Measurements from ENCODE around the gene CD1C.

Gene CD1C

DNA sequence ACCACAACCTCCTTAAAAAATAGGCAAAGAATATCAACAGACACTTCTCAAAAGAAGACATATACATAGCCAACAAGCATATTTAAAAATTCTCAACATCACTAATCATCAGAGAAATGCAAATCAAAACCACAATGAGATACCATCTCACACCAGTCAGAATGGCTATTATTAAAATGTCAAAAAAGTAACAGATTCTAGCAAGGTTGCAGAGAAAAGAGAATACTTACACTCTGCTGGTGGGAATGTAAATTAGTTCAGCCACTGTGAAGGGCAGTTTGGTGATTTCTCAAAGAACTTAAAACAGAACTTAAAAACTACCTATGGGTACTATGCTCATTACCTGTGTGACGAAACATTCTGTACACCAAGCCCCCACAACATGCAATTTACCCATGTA, 20.9 kb downstream of the CD1C start:
- no peaks in the 10 kb centered on the region for H3K9me2 ChIP-seq (replicated peaks; ENCODE audit: low read depth, low read length)
- no peak overlapping the region for H3K4me3 ChIP-seq (ENCODE audit: low read length, poor library complexity, severe bottlenecking)
- H3K36me3 ChIP-seq (ENCODE audit: insufficient read depth, low read length): no peaks in the 10 kb centered on the region
- H3K9ac ChIP-seq (ENCODE audit: low read depth, low read length, poor library complexity, severe bottlenecking): no peak overlapping the region
- H2AFZ ChIP-seq (ENCODE audit: low read length): no peak overlapping the region
- H3K4me2 ChIP-seq (ENCODE audit: low read depth, low read length, poor library complexity, severe bottlenecking): no peak overlapping the region
- H4K20me1 ChIP-seq (ENCODE audit: insufficient read depth, low read length, poor library complexity, severe bottlenecking): no peaks in the 10 kb centered on the region
- no peaks in the 10 kb centered on the region for H3F3A ChIP-seq (ENCODE audit: low read depth)
- H3K27me3 ChIP-seq (ENCODE audit: insufficient read depth, low read length, poor library complexity, severe bottlenecking): no peaks in the 10 kb centered on the region
- H3K79me2 ChIP-seq (ENCODE audit: insufficient read depth, low read length): no peaks in the 10 kb centered on the region
- TF ChIP-seq, protein P1, sequence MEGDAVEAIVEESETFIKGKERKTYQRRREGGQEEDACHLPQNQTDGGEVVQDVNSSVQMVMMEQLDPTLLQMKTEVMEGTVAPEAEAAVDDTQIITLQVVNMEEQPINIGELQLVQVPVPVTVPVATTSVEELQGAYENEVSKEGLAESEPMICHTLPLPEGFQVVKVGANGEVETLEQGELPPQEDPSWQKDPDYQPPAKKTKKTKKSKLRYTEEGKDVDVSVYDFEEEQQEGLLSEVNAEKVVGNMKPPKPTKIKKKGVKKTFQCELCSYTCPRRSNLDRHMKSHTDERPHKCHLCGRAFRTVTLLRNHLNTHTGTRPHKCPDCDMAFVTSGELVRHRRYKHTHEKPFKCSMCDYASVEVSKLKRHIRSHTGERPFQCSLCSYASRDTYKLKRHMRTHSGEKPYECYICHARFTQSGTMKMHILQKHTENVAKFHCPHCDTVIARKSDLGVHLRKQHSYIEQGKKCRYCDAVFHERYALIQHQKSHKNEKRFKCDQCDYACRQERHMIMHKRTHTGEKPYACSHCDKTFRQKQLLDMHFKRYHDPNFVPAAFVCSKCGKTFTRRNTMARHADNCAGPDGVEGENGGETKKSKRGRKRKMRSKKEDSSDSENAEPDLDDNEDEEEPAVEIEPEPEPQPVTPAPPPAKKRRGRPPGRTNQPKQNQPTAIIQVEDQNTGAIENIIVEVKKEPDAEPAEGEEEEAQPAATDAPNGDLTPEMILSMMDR (conservative IDR thresholded peaks at IDR 0.05; ENCODE audit: low read length): no peak
- TF ChIP-seq EZH2phosphoT487 (IDR thresholded peaks at IDR 0.05; ENCODE audit: borderline replicate concordance): no peak
- H3K4me1 ChIP-seq (ENCODE audit: insufficient read depth, low read length, poor library complexity, severe bottlenecking): peaks cover 10% of the 10 kb centered on the region
- 0 out of 2 replicates have a peak, but pooled peaks cover 2% of the 10 kb centered on the region for H3K9me3 ChIP-seq (ENCODE audit: insufficient read depth, low read depth, low read length)

DNA sequence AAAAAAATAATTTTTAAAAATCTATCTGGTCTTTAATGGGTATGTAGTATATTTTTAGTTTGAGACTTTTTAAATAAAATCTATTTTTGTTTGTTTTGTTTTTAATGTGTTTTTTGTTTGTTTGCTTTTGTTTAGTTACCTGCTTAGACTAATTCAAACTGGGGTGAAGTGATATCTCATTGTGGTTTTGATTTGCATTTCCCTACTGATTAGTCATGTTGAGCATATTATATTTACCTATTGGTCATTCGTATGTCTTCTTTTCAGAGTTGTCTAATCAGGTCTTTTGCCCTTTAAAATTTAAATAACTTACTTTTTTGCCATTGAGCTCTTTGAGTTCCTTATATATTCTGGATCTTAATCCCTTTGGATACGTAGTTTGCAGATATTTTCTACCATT, 21.3 kb downstream of the CD1C start:
- no peaks in the 10 kb centered on the region for H3K9me2 ChIP-seq (replicated peaks; ENCODE audit: low read depth, low read length)
- H3K4me1 ChIP-seq (ENCODE audit: insufficient read depth, low read length, poor library complexity, severe bottlenecking): peaks cover 10% of the 10 kb centered on the region
- 0 out of 2 replicates have a peak, but pooled peaks cover 2% of the 10 kb centered on the region for H3K9me3 ChIP-seq (ENCODE audit: insufficient read depth, low read depth, low read length)
- H2AFZ ChIP-seq (ENCODE audit: low read length): no peak overlapping the region
- no peaks in the 10 kb centered on the region for H3K79me2 ChIP-seq (ENCODE audit: insufficient read depth, low read length)
- no peaks in the 10 kb centered on the region for H3F3A ChIP-seq (ENCODE audit: low read depth)
- no peak overlapping the region for H3K9ac ChIP-seq (ENCODE audit: low read depth, low read length, poor library complexity, severe bottlenecking)
- no peaks in the 10 kb centered on the region for H3K36me3 ChIP-seq (ENCODE audit: insufficient read depth, low read length)
- no peak for TF ChIP-seq EZH2phosphoT487 (IDR thresholded peaks at IDR 0.05; ENCODE audit: borderline replicate concordance)
- TF ChIP-seq, protein P1 (conservative IDR thresholded peaks at IDR 0.05; ENCODE audit: low read length): no peak
- H3K4me3 ChIP-seq (ENCODE audit: low read length, poor library complexity, severe bottlenecking): no peak overlapping the region
- no peaks in the 10 kb centered on the region for H4K20me1 ChIP-seq (ENCODE audit: insufficient read depth, low read length, poor library complexity, severe bottlenecking)
- H3K4me2 ChIP-seq (ENCODE audit: low read depth, low read length, poor library complexity, severe bottlenecking): no peak overlapping the region
- H3K27me3 ChIP-seq (ENCODE audit: insufficient read depth, low read length, poor library complexity, severe bottlenecking): no peaks in the 10 kb centered on the region

DNA sequence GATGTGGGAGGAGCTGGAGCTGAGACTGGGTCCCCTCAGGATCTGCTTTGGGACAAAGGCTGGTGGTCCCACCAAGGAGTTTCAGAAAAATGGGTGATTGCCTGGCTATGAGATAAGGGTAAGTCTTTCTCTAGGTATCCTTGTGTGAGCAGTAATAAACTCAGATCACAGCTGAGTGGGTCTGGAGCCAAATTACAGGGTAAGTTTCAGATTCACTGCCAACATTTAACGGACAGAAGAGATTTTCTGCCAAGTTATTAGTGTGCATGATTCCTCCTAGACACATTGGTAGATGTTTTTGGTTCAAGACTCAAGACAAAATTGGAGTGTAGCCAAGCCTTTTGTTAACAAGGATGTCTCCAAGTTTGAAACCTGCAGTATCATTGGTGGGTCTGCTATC, 34.1 kb downstream of the CD1C start:
- Histone ChIP-seq H3F3A (ENCODE audit: low read depth) (no peaks in the 10 kb centered on the region), H3K4me3 (ENCODE audit: low read length, poor library complexity, severe bottlenecking) (no peak overlapping the region), H3K9me3 (ENCODE audit: insufficient read depth, low read depth, low read length) (no peaks in the 10 kb centered on the region), H3K4me2 (ENCODE audit: low read depth, low read length, poor library complexity, severe bottlenecking) (no peak overlapping the region), H3K4me1 (ENCODE audit: insufficient read depth, low read length, poor library complexity, severe bottlenecking) (no peaks in the 10 kb centered on the region), H3K27me3 (ENCODE audit: insufficient read depth, low read length, poor library complexity, severe bottlenecking) (no peaks in the 10 kb centered on the region), H3K36me3 (ENCODE audit: insufficient read depth, low read length) (no peaks in the 10 kb centered on the region; the same call in 1 of the 2 replicates), H3K79me2 (ENCODE audit: insufficient read depth, low read length) (no peaks in the 10 kb centered on the region), H3K9ac (ENCODE audit: low read depth, low read length, poor library complexity, severe bottlenecking) (no peak overlapping the region), H4K20me1 (ENCODE audit: insufficient read depth, low read length, poor library complexity, severe bottlenecking) (no peaks in the 10 kb centered on the region), H3K9me2 (replicated peaks; ENCODE audit: low read depth, low read length) (no peaks in the 10 kb centered on the region), H2AFZ (ENCODE audit: low read length) (no peak overlapping the region)
- TF ChIP-seq, protein P1 (conservative IDR thresholded peaks at IDR 0.05; ENCODE audit: low read length): no peak
- TF ChIP-seq EZH2phosphoT487 (IDR thresholded peaks at IDR 0.05; ENCODE audit: borderline replicate concordance): no peak

Measured in Loucy (cell line).